Ovary (tissue), 9 donors: ENCODE data around the gene PTPDC1. TPM values are rescaled to one million over a fixed set of nuclear protein-coding genes. Genes with fewer than 3 reads are reported as not detected.

Experiments
- DNase-seq, 5 donors: peaks; one replicate each; pipeline ENCODE4 v3.0.0-alpha.2; 2019 to 2020
- H3K27ac ChIP-seq, 2 donors: fragments of 200-600 bp; one replicate each; pipeline versions ENCODE4 v1.5.1 to v1.8.0; 2019 to 2022
- H3K27me3 ChIP-seq: fragments of 200-600 bp; one replicate; pipeline ENCODE4 v1.8.0; 2022
- H3K36me3 ChIP-seq: fragments of 200-600 bp; sonication (generic); one replicate; pipeline ENCODE4 v1.5.1; 2019
- H3K4me1 ChIP-seq: one replicate; pipeline ENCODE4 v1.8.1; 2013; ENCODE audit warnings: mild to moderate bottlenecking, moderate library complexity; ENCODE audit not compliant: insufficient read depth
- H3K4me3 ChIP-seq: fragments of 200-600 bp; sonication (generic); one replicate; pipeline ENCODE4 v1.5.1; 2017
- H3K9me3 ChIP-seq, 2 donors: fragments of 200-600 bp in 1 of 2; sonication (generic) in 1 of 2; one replicate each; pipeline versions ENCODE4 v1.5.1 to v1.8.1; 2013 to 2019; ENCODE audit warnings: mild to moderate bottlenecking in 1 of 2, moderate library complexity in 1 of 2
- EP300 ChIP-seq: sonication (generic); formaldehyde crosslinking; IDR thresholded peaks from one replicate; pipeline ENCODE4 v1.6.1; 2017; ENCODE audit warnings: antibody characterized with exemption
- POLR2A ChIP-seq: fragments of 450-650 bp; IDR thresholded peaks from one replicate; pipeline ENCODE4 v1.6.1; 2017; ENCODE audit warnings: antibody characterized with exemption, mild to moderate bottlenecking, moderate library complexity
- WGBS, 3 donors: extraction: QIAGEN DNeasy Blood & Tissue Kit in 1 of 3; methylation state at CpG; one replicate each; pipeline versions ENCODE4 v1.1.5 to v1.1.7; 2013 to 2017; 5-methylcytosine and 5-hydroxymethylcytosine counted together
- intact Hi-C, 4 donors: fragments of 100-400 bp; cut with DNase I; formaldehyde crosslinking; loops; one replicate each; pipeline versions ENCODE4 v1.11.0 to v1.15.1; 2022 to 2023
- polyA plus RNA-seq, 2 donors: library from polyadenylated mRNA; stranded (reverse); fragments of 200-250 nt in 1 of 2; fragments of 350-450 nt in 1 of 2; fragmentation: Illumina TruSeq in 1 of 2; extraction: RNeasy Lipid Tissue Mini Kit (QIAGEN cat#74804) in 1 of 2; gene quantifications; one replicate each; pipeline ENCODE4 v1.2.3, GENCODE V29; 2013 to 2014
- total RNA-seq, 7 donors: library from RNA; depleted of rRNA in 2 of 7; stranded (reverse); fragments of >200 nt in 2 of 7; fragmentation: NEBNext Ultra II Directional in 3 of 7; extraction: Animal tissue kit (Norgen Biotek cat#: 25700) in 3 of 7; gene quantifications; one replicate each; pipeline versions ENCODE4 v1.1.0 to v1.2.4, GENCODE V29; 2016 to 2023
- TF ChIP-seq, protein P1 (sequence below), 3 donors: fragments of 450-650 bp in 2 of 3; fragments of 200-600 bp in 1 of 3; IDR thresholded peaks; one replicate each; pipeline versions ENCODE4 v1.5.1 to v1.8.0; 2016 to 2022; ENCODE audit warnings: antibody characterized with exemption in 3 of 3, mild to moderate bottlenecking in 1 of 3
- donor health status: DM: no; HTN: no; CAD: no; lungs with moderate emphysema.
- donor health status: DM: no; HTN: no; CAD: no.
- donor health status: Bipolar disorder and iron deficiency.
- donor health status: DM: yes; HTN: yes; CAD: no.
- donor health status: DM: no; HTN: no; CAD: no.
- donor health status: DM: yes; HTN: yes; CAD: no.

The PTPDC1 gene
- total and polyA plus RNA-seq, 9 donors = 2.7 to 9.5 (median 6.1) TPM

DNA sequence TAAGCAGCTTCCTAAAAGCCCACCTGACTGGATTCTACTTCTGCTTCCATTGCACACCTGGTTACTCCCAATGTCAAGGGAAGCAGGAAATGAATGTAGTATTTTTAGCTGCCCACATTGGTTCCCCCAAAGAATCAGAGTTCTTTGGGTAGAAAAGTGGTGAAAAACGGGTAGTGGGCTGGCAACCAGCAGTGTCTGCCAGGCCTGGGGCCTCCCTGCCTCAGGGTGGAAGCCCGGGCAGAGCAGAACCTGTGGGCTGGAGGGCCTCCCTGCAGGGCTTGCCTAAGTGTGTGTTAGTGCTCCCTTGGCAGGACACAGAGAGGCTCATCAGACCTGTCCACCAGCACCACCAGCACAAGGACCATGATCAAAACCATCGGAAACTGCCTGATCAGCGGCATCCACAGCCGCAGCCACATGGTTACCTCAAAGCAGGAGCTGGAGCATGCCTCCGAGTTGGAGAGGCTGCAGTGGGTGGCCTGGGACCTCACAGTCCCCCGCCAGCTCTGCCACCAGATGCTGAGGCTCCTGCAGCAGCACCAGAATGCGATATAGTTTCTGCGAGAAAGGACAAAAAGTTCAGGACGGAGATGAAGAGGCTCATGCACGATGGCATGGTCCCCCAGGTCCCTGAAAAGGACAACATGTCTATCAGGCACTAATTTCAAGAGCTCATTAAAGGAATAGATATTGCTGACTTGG, 72.2 kb downstream of the PTPDC1 start:
- H3K4me1 ChIP-seq = peaks cover 2% of the 10 kb centered on the region
- H3K27me3 ChIP-seq = no peaks in the 10 kb centered on the region
- H3K27ac ChIP-seq = no peak overlapping the region
- no peaks in the 10 kb centered on the region for H3K9me3 ChIP-seq
- intact Hi-C loops = no loop called here
- WGBS, 3 donors = 84 to 90% (median 88%) methylated on average over 11 of the region's 11 CpGs
- H3K36me3 ChIP-seq = no peaks in the 10 kb centered on the region
- no peak for DNase-seq
- no peak for TF ChIP-seq EP300
- TF ChIP-seq, protein P1, sequence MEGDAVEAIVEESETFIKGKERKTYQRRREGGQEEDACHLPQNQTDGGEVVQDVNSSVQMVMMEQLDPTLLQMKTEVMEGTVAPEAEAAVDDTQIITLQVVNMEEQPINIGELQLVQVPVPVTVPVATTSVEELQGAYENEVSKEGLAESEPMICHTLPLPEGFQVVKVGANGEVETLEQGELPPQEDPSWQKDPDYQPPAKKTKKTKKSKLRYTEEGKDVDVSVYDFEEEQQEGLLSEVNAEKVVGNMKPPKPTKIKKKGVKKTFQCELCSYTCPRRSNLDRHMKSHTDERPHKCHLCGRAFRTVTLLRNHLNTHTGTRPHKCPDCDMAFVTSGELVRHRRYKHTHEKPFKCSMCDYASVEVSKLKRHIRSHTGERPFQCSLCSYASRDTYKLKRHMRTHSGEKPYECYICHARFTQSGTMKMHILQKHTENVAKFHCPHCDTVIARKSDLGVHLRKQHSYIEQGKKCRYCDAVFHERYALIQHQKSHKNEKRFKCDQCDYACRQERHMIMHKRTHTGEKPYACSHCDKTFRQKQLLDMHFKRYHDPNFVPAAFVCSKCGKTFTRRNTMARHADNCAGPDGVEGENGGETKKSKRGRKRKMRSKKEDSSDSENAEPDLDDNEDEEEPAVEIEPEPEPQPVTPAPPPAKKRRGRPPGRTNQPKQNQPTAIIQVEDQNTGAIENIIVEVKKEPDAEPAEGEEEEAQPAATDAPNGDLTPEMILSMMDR (IDR thresholded peaks at IDR 0.05) = no peak
- TF ChIP-seq POLR2A = no peak
- H3K4me3 ChIP-seq = no peak overlapping the region

DNA sequence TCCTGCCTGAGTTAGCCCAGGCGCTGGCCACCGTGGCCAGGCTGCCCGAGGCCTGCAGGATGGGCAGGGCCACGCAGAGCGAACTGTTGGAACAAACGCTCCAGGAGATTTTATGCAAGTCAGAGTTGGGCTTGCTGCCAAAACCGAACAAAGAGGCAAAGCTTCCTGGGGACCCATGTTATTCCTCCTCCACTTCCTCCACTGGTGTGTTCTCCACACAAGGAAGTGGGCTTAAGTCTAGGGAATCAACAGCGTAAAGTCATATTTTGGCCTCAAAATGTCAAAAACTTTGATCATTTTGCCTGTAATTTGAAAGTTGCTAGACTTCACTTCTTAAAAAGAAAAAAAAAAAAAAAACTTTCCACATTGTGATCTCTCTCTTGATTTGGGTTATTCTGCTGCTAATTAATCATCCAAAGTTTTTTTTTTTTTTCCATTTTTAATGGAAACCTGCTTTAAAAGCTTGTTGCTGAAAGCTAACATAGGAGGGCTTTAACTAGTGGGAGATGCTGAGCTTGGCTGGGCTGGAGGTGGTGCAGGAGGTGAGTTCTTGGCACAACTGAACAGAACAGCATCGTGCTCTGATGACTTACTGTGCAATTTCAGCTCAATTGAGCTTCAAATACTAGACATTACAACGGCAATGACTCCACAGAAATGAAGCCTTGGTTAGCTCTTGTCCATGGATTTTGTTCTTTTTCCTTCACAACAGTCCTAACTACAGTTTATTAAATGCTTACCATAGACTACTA, 73.0 kb downstream of the PTPDC1 start:
- Histone ChIP-seq H3K9me3 (no peaks in the 10 kb centered on the region), H3K27me3 (no peaks in the 10 kb centered on the region), H3K4me3 (no peak overlapping the region), H3K27ac (no peak overlapping the region), H3K4me1 (peaks cover 2% of the 10 kb centered on the region), H3K36me3 (no peaks in the 10 kb centered on the region)
- 36 to 41% (median 39%) methylated on average over 10 of the region's 10 CpGs for WGBS, 3 donors
- TF ChIP-seq POLR2A (no peak), EP300 (no peak)
- TF ChIP-seq, protein P1 (IDR thresholded peaks at IDR 0.05) = no peak
- peak; percentile 37 to 59 (median 53) for DNase-seq
- intact Hi-C loops = no loop called here

Other genes starting within 250 kb of the PTPDC1 start
- gene BARX1, start 129.1 kb upstream of the PTPDC1 start, total RNA-seq = not detected
- under 1 TPM in 1 of 2 donors, not detected in 1; 0.07 TPM for gene BARX1, start 129.1 kb upstream of the PTPDC1 start, polyA plus RNA-seq
- gene ZNF169, start 174.8 kb downstream of the PTPDC1 start, total RNA-seq = 10 to 100 TPM in 1 of 7 donors, 1 to 10 TPM in 6; 4.6 to 12.5 (median 6.6) TPM
- 1 to 10 TPM; 4.9 to 6.6 TPM for gene ZNF169, start 174.8 kb downstream of the PTPDC1 start, polyA plus RNA-seq
- gene NUTM2F, start 244.2 kb downstream of the PTPDC1 start, total RNA-seq = not detected
- gene NUTM2F, start 244.2 kb downstream of the PTPDC1 start, polyA plus RNA-seq = not detected